HepG2 (cell line): ENCODE results near the gene UST. TPM values are rescaled to one million over a fixed set of nuclear protein-coding genes. Genes with fewer than 3 reads are reported as not detected.

Source experiments
- FOXA1 ChIP-seq, 2 experiments: fragments of 450-650 bp in 1 of 2; sonication (generic) in 1 of 2; formaldehyde crosslinking in 1 of 2; IDR thresholded peaks; 2 replicates each; pipeline versions ENCODE4 v1.4.0 to v1.6.1; 2016 to 2020; ENCODE audit warnings: missing genetic modification reagents in 1 of 2
- HDAC1 ChIP-seq: sonication (generic); formaldehyde crosslinking; IDR thresholded peaks from 2 replicates; pipeline ENCODE4 v1.5.1; 2020; ENCODE audit warnings: mild to moderate bottlenecking, missing genetic modification reagents
- HOXD1 ChIP-seq: sonication (generic); formaldehyde crosslinking; IDR thresholded peaks from 2 replicates; pipeline ENCODE4 v1.5.0; 2020; ENCODE audit warnings: missing genetic modification reagents
- MNT ChIP-seq: fragments of 450-650 bp; IDR thresholded peaks from 2 replicates; pipeline ENCODE4 v1.6.1; 2016
- NCOA2 ChIP-seq: sonication (generic); formaldehyde crosslinking; IDR thresholded peaks from 2 replicates; pipeline ENCODE4 v1.8.0; 2022; ENCODE audit warnings: inconsistent platforms
- NFKBIZ ChIP-seq: IDR thresholded peaks from 2 replicates; pipeline ENCODE4 v1.6.1; 2018; ENCODE audit warnings: missing genetic modification reagents, missing compliant biosample characterization
- PBX3 ChIP-seq: sonication (generic); formaldehyde crosslinking; IDR thresholded peaks from 2 replicates; pipeline ENCODE4 v1.8.1; 2023; ENCODE audit warnings: missing genetic modification reagents, inconsistent platforms, borderline replicate concordance
- RFX3 ChIP-seq: IDR thresholded peaks from 2 replicates; pipeline ENCODE4 v1.6.1; 2016; ENCODE audit warnings: missing biosample characterization, missing genetic modification reagents
- RFX5 ChIP-seq: IDR thresholded peaks from 2 replicates; pipeline ENCODE4 v1.6.1; 2011; ENCODE audit warnings: low read depth, low read length, improper control_type of control experiment
- SMAD9 ChIP-seq: sonication (generic); formaldehyde crosslinking; IDR thresholded peaks from 2 replicates; pipeline ENCODE4 v1.5.1; 2020; ENCODE audit warnings: mild to moderate bottlenecking, missing genetic modification reagents
- STAG1 ChIP-seq: sonication (generic); formaldehyde crosslinking; IDR thresholded peaks from 2 replicates; pipeline ENCODE4 v1.4.0; 2020; ENCODE audit warnings: missing genetic modification reagents
- SUZ12 ChIP-seq: fragments of 150-350 bp; IDR thresholded peaks from 2 replicates; pipeline ENCODE4 v1.6.1; 2014; ENCODE audit warnings: low read depth, low read length
- ZBTB37 ChIP-seq: sonication (generic); formaldehyde crosslinking; IDR thresholded peaks from 2 replicates; pipeline ENCODE4 v1.4.0; 2020; ENCODE audit warnings: mild to moderate bottlenecking, missing genetic modification reagents
- ZBTB39 ChIP-seq: sonication (generic); formaldehyde crosslinking; IDR thresholded peaks from 2 replicates; pipeline ENCODE4 v1.5.0; 2020; ENCODE audit warnings: missing genetic modification reagents
- ZNF446 ChIP-seq: sonication (generic); formaldehyde crosslinking; IDR thresholded peaks from 2 replicates; pipeline ENCODE4 v1.5.0; 2020; ENCODE audit warnings: mild to moderate bottlenecking, missing genetic modification reagents
- ZNF574 ChIP-seq: sonication (generic); formaldehyde crosslinking; IDR thresholded peaks from 2 replicates; pipeline ENCODE4 v1.4.0; 2020; ENCODE audit warnings: missing genetic modification reagents
- ZNF781 ChIP-seq: sonication (generic); formaldehyde crosslinking; IDR thresholded peaks from 2 replicates; pipeline ENCODE4 v1.5.1; 2020; ENCODE audit warnings: borderline replicate concordance, mild to moderate bottlenecking, missing genetic modification reagents; ENCODE audit errors: not compliant biosample characterization
- ZNF800 ChIP-seq: sonication (generic); formaldehyde crosslinking; IDR thresholded peaks from 2 replicates; pipeline ENCODE4 v1.4.0; 2020; ENCODE audit warnings: missing genetic modification reagents
- polyA plus RNA-seq, 8 experiments: library from polyadenylated mRNA; depleted of rRNA in 3 of 8; stranded (reverse) in 7 of 8; unstranded in 1 of 8; fragments of >200 nt; fragmentation: Illumina TruSeq in 4 of 8; extraction: Trizol in 4 of 8; gene quantifications; 2 replicates each; pipeline versions ENCODE4 v1.2.1 to v1.2.3, GENCODE V29; 2011 to 2016; ENCODE audit warnings: low read depth in 4 of 8, missing spikeins in 1 of 8, mixed read lengths in 1 of 8; ENCODE audit not compliant: insufficient read depth in 1 of 8
- total RNA-seq, 5 experiments: library from RNA; depleted of rRNA; stranded (reverse); fragments of >200 nt; fragmentation: Illumina TruSeq; extraction: Trizol; gene quantifications; 2 replicates each; pipeline ENCODE4 v1.2.3, GENCODE V29; 2016; ENCODE audit warnings: low read depth in 1 of 5

The UST gene
- total and polyA plus RNA-seq, 2 of the 13 experiments (the other 11 are each of a cell fraction or from before 2014, with no cell fraction given): 0.27 TPM; not detected in 1

GRCh38 chr6:149074832-149075258, 328.0 kb downstream of the UST start (continued):
- no peak for TF ChIP-seq RFX5
- no peak for TF ChIP-seq ZNF781 (CRISPR knock-in tag)
- peak; percentile 54; the same call in 1 of the 2 replicates for TF ChIP-seq HDAC1 (CRISPR knock-in tag)
- peak; percentile 91 for TF ChIP-seq NCOA2 (CRISPR knock-in tag)
- no peak for TF ChIP-seq MNT
- TF ChIP-seq ZNF800: no peak
- no peak for TF ChIP-seq FOXA1 (IDR thresholded peaks at IDR 0.05)
- peak; percentile 59; the same call in 1 of the 2 replicates for TF ChIP-seq FOXA1 (CRISPR knock-in tag; IDR thresholded peaks at IDR 0.05)
- no peak for TF ChIP-seq ZNF446 (CRISPR knock-in tag)
- no peak for TF ChIP-seq ZNF574
- TF ChIP-seq RFX3 (CRISPR knock-in tag): no peak
- no peak for TF ChIP-seq HOXD1
- TF ChIP-seq NFKBIZ (CRISPR knock-in tag): peak; percentile 73; the same call in 1 of the 2 replicates
- no peak for TF ChIP-seq PBX3 (CRISPR knock-in tag)
- TF ChIP-seq SMAD9 (CRISPR knock-in tag): no peak
- TF ChIP-seq ZBTB39: peak; percentile 87; the same call in 1 of the 2 replicates
- TF ChIP-seq STAG1: no peak
- no peak for TF ChIP-seq SUZ12
- no peak for TF ChIP-seq ZBTB37 (CRISPR knock-in tag)
